Panc1 (cell line): Measurements from ENCODE around the gene S100A16. TPM values are rescaled to one million over a fixed set of nuclear protein-coding genes. Genes with fewer than 3 reads are reported as not detected.

ENCODE experiments used
- ATAC-seq: fragments of 200-7000 bp; cut with Tn5 transposase; 2 replicates; pipeline ENCODE4 v1.9.1; 2020; ENCODE audit warnings: mild to moderate bottlenecking, moderate library complexity
- BruUV-seq: library from RNA; stranded (reverse); fragments of 400-500 nt; replicated peaks from 2 replicates; lab custom pipeline; 2021; lab: Mats Ljungman, UMichigan
- CTCF ChIA-PET: fragments of 300-600 bp; sonication (Branson Sonifier 250); formaldehyde crosslinking; loops from one replicate; lab custom pipeline; 2022; ENCODE audit warnings: antibody characterized with exemption; lab: Charles Lee
- POLR2A ChIA-PET: fragments of 300-600 bp; sonication (Branson Sonifier 250); formaldehyde crosslinking; loops from one replicate; lab custom pipeline; 2022; ENCODE audit warnings: antibody characterized with exemption; lab: Charles Lee
- DNase-seq: peaks from one replicate; pipeline ENCODE4 v3.0.0-alpha.2; 2010; ENCODE audit warnings: low read depth, low spot score
- H3K27ac ChIP-seq: 2 replicates; pipeline ENCODE4 v1.5.1; 2011; ENCODE audit warnings: mild to moderate bottlenecking, low read length, inconsistent platforms
- H3K27me3 ChIP-seq: fragments of 200-500 bp; sonication (Bioruptor generic); 2 replicates; pipeline ENCODE4 v1.6.0; 2014; ENCODE audit warnings: low read length, inconsistent platforms; ENCODE audit not compliant: control insufficient read depth, insufficient read depth
- H3K36me3 ChIP-seq: fragments of 200-500 bp; sonication (Bioruptor generic); 2 replicates; pipeline ENCODE4 v1.5.1; 2014; ENCODE audit warnings: inconsistent platforms, mild to moderate bottlenecking, low read length, moderate library complexity; ENCODE audit not compliant: control insufficient read depth, insufficient read depth
- H3K4me1 ChIP-seq: 2 replicates; pipeline ENCODE4 v1.5.1; 2011; ENCODE audit warnings: inconsistent platforms, mild to moderate bottlenecking, low read length, moderate library complexity; ENCODE audit not compliant: control insufficient read depth, insufficient read depth
- H3K4me3 ChIP-seq, 2 experiments: 2 replicates each; pipeline ENCODE4 v1.5.1; 2011 to 2012; ENCODE audit warnings: low read depth in 2 of 2, low read length in 2 of 2, mild to moderate bottlenecking in 2 of 2, inconsistent platforms in 1 of 2, moderate library complexity in 1 of 2
- H3K9me3 ChIP-seq: fragments of 200-500 bp; sonication (Bioruptor generic); 2 replicates; pipeline ENCODE4 v1.5.1; 2014; ENCODE audit warnings: low read depth, mild to moderate bottlenecking, inconsistent platforms, low read length, moderate library complexity; ENCODE audit not compliant: control insufficient read depth, insufficient read depth
- CTCF ChIP-seq: fragments of 450-650 bp; IDR thresholded peaks from 2 replicates; pipeline ENCODE4 v1.5.1; 2017; ENCODE audit warnings: mild to moderate bottlenecking
- POLR2AphosphoS5 ChIP-seq: IDR thresholded peaks from 2 replicates; pipeline ENCODE4 v1.6.1; 2012; ENCODE audit warnings: mild to moderate bottlenecking, low read depth, low read length, moderate library complexity
- REST ChIP-seq, 2 experiments: IDR thresholded peaks; 2 replicates each; pipeline ENCODE4 v1.6.1; 2011 to 2012; ENCODE audit warnings: low read depth in 2 of 2, control low read depth in 1 of 2, low read length in 1 of 2, mild to moderate bottlenecking in 1 of 2, moderate library complexity in 1 of 2; ENCODE audit not compliant: insufficient read depth in 1 of 2
- SIN3A ChIP-seq: IDR thresholded peaks from 2 replicates; pipeline ENCODE4 v1.6.1; 2012; ENCODE audit warnings: low read depth, mild to moderate bottlenecking, low read length, moderate library complexity, borderline replicate concordance; ENCODE audit not compliant: insufficient read depth
- TCF7L2 ChIP-seq: IDR thresholded peaks from 2 replicates; pipeline ENCODE4 v1.6.1; 2011; ENCODE audit warnings: mild to moderate bottlenecking, low read depth, low read length, inconsistent platforms
- in situ Hi-C: cut with HindIII; loops from 2 replicates; pipeline ENCODE4 v1.10.0; 2016; ENCODE audit warnings: low sequenced_read_pairs, low pct_unique_long_range_greater_than_20kb
- intact Hi-C: fragments of 100-400 bp; cut with micrococcal nuclease; formaldehyde crosslinking; loops from one replicate; pipeline ENCODE4 v1.10.0; 2022; ENCODE audit not compliant: unreplicated experiment
- total RNA-seq: library from RNA; stranded (reverse); gene quantifications from one replicate; pipeline ENCODE4 v1.2.1, GENCODE V29; 2021; ENCODE audit not compliant: unreplicated experiment

Gene S100A16
- total RNA-seq, 1 experiment from 2014 or later, result 61.6 TPM

- intact Hi-C loops, result no loop called here
These were observed 34.4 kb upstream of the S100A16 start for GRCh38 chr1:153647346-153647714.

GRCh38 chr1:153646672-153647345 lies 33.9 kb upstream of the S100A16 start:
- Histone ChIP-seq H3K27ac (no peak overlapping the region), H3K9me3 (no peaks in the 10 kb centered on the region), H3K4me1 (no peaks in the 10 kb centered on the region), H3K4me3 (no peak overlapping the region), H3K36me3 (peaks cover 31% of the 10 kb centered on the region), H3K27me3 (no peaks in the 10 kb centered on the region)
- intact Hi-C loops (no loop called here), in situ Hi-C loops (no loop called here)
- BruUV-seq, result no TSS peak
- POLR2A ChIA-PET, result no interaction called here
- no peak for DNase-seq
- CTCF ChIA-PET, result interaction anchor here (1.1 kb wide), 1 partner anchor 124 kb away, joined by 3 read pairs; no protein-coding TSS in a partner anchor
- peak; percentile 46 for ATAC-seq
- TF ChIP-seq REST (IDR thresholded peaks at IDR 0.05; ENCODE audit: insufficient read depth in 1 of 2, low read depth in 2 of 2, low read length in 1 of 2), result no peak
- TF ChIP-seq POLR2AphosphoS5, result no peak
- no peak for TF ChIP-seq CTCF
- TF ChIP-seq TCF7L2, result no peak
- no peak for TF ChIP-seq SIN3A

More at GRCh38 chr1:153647346-153647714, 34.4 kb upstream of the S100A16 start:
- DNase-seq (no peak), ATAC-seq (peak; percentile 66)
- Histone ChIP-seq H3K27ac (no peak overlapping the region), H3K4me3 (no peak overlapping the region), H3K27me3 (no peaks in the 10 kb centered on the region), H3K36me3 (peaks cover 28% of the 10 kb centered on the region), H3K4me1 (no peaks in the 10 kb centered on the region), H3K9me3 (no peaks in the 10 kb centered on the region)
- TF ChIP-seq CTCF (no peak), SIN3A (0 out of 2 replicates have a peak, but pooled peaks have one; percentile 47), POLR2AphosphoS5 (peak; percentile 72; the same call in 1 of the 2 replicates), TCF7L2 (no peak), REST (IDR thresholded peaks at IDR 0.05; ENCODE audit: insufficient read depth in 1 of 2, low read depth in 2 of 2, low read length in 1 of 2) (no peak)
- in situ Hi-C loops, result no loop called here
- POLR2A ChIA-PET, result interaction anchor here (0.6 kb wide), 1 partner anchor 10 kb away, joined by 3 read pairs; no protein-coding TSS in a partner anchor
- CTCF ChIA-PET, result interaction anchor here (1.1 kb wide), 1 partner anchor 124 kb away, joined by 3 read pairs; no protein-coding TSS in a partner anchor
- no TSS peak for BruUV-seq
